ENCODE measurements around the gene CA10. TPM values are rescaled to one million over a fixed set of nuclear protein-coding genes. Genes with fewer than 3 reads are reported as not detected.

Gene CA10
- total RNA-seq, 1 experiment from 2014 or later: not detected

- DNase-seq: no peak
- H3K27me3 Mint-ChIP-seq (ENCODE audit: insufficient read depth, unreplicated experiment): peaks cover 4% of the 10 kb centered on the region
- H3K4me3 Mint-ChIP-seq (ENCODE audit: unreplicated experiment): no peak overlapping the region
- H3K36me3 ChIP-seq (ENCODE audit: control insufficient read depth, insufficient read depth, low read length): no peaks in the 10 kb centered on the region
- no peaks in the 10 kb centered on the region for H3K9me3 ChIP-seq
- ChIA-PET POLR2A (no interaction called here), CTCF (no interaction called here)
- intact Hi-C loops (cut with micrococcal nuclease; ENCODE audit: unreplicated experiment): no loop called here
- BruUV-seq (replicated peaks): no TSS peak
- H3K36me3 Mint-ChIP-seq (ENCODE audit: insufficient read depth, unreplicated experiment): no peaks in the 10 kb centered on the region
- TF ChIP-seq CTCF (IDR thresholded peaks at IDR 0.05; ENCODE audit: insufficient read depth in 1 of 2, low read depth in 1 of 2, low read length in 1 of 2, severe bottlenecking in 1 of 2, unreplicated experiment in 1 of 2): no peak
- no peak overlapping the region for H3K27ac Mint-ChIP-seq (ENCODE audit: unreplicated experiment)
- H3K4me1 Mint-ChIP-seq (ENCODE audit: low read depth, unreplicated experiment): no peaks in the 10 kb centered on the region
- no peak overlapping the region for H3K4me3 ChIP-seq (ENCODE audit: low read depth, low read length)
- no peaks in the 10 kb centered on the region for H3K9me3 Mint-ChIP-seq (ENCODE audit: unreplicated experiment)
- H3K4me1 ChIP-seq: no peaks in the 10 kb centered on the region
- H3K27me3 ChIP-seq (replicated peaks; ENCODE audit: control insufficient read depth, insufficient read depth, low read length): no peaks in the 10 kb centered on the region
Observed at GRCh38 chr17:51629232-51629631, 529.3 kb downstream of the CA10 start.

GRCh38 chr17:51627779-51628178 is 530.7 kb downstream of the CA10 start:
- BruUV-seq (replicated peaks): no TSS peak
- no peaks in the 10 kb centered on the region for H3K9me3 ChIP-seq
- no peaks in the 10 kb centered on the region for H3K4me1 ChIP-seq
- Mint-ChIP-seq H3K27ac (ENCODE audit: unreplicated experiment) (no peak overlapping the region), H3K4me3 (ENCODE audit: unreplicated experiment) (no peak overlapping the region), H3K27me3 (ENCODE audit: insufficient read depth, unreplicated experiment) (peaks cover 6% of the 10 kb centered on the region), H3K4me1 (ENCODE audit: low read depth, unreplicated experiment) (no peaks in the 10 kb centered on the region), H3K36me3 (ENCODE audit: insufficient read depth, unreplicated experiment) (no peaks in the 10 kb centered on the region), H3K9me3 (ENCODE audit: unreplicated experiment) (no peaks in the 10 kb centered on the region)
- no peak overlapping the region for H3K4me3 ChIP-seq (ENCODE audit: low read depth, low read length)
- no peaks in the 10 kb centered on the region for H3K27me3 ChIP-seq (replicated peaks; ENCODE audit: control insufficient read depth, insufficient read depth, low read length)
- intact Hi-C loops (cut with micrococcal nuclease; ENCODE audit: unreplicated experiment): no loop called here
- ChIA-PET POLR2A (no interaction called here), CTCF (no interaction called here)
- no peaks in the 10 kb centered on the region for H3K36me3 ChIP-seq (ENCODE audit: control insufficient read depth, insufficient read depth, low read length)
- TF ChIP-seq CTCF (IDR thresholded peaks at IDR 0.05; ENCODE audit: insufficient read depth in 1 of 2, low read depth in 1 of 2, low read length in 1 of 2, severe bottlenecking in 1 of 2, unreplicated experiment in 1 of 2): no peak
- DNase-seq: no peak

GRCh38 chr17:51618476-51618875 is 540.0 kb downstream of the CA10 start:
- BruUV-seq (replicated peaks): no TSS peak
- Mint-ChIP-seq H3K9me3 (ENCODE audit: unreplicated experiment) (no peaks in the 10 kb centered on the region), H3K4me3 (ENCODE audit: unreplicated experiment) (no peak overlapping the region), H3K27me3 (ENCODE audit: insufficient read depth, unreplicated experiment) (peaks cover 30% of the 10 kb centered on the region), H3K27ac (ENCODE audit: unreplicated experiment) (no peak overlapping the region), H3K36me3 (ENCODE audit: insufficient read depth, unreplicated experiment) (no peaks in the 10 kb centered on the region), H3K4me1 (ENCODE audit: low read depth, unreplicated experiment) (no peaks in the 10 kb centered on the region)
- no peak for DNase-seq
- H3K27me3 ChIP-seq (replicated peaks; ENCODE audit: control insufficient read depth, insufficient read depth, low read length): no peaks in the 10 kb centered on the region; the same call in 1 of the 2 replicates
- ChIA-PET POLR2A (no interaction called here), CTCF (no interaction called here)
- no peaks in the 10 kb centered on the region for H3K9me3 ChIP-seq
- H3K36me3 ChIP-seq (ENCODE audit: control insufficient read depth, insufficient read depth, low read length): no peaks in the 10 kb centered on the region
- no peaks in the 10 kb centered on the region for H3K4me1 ChIP-seq
- H3K4me3 ChIP-seq (ENCODE audit: low read depth, low read length): no peak overlapping the region
- TF ChIP-seq CTCF (IDR thresholded peaks at IDR 0.05; ENCODE audit: insufficient read depth in 1 of 2, low read depth in 1 of 2, low read length in 1 of 2, severe bottlenecking in 1 of 2, unreplicated experiment in 1 of 2): no peak
- intact Hi-C loops (cut with micrococcal nuclease; ENCODE audit: unreplicated experiment): no loop called here

Data from Caco-2 (cell line).